Stimulated activated CD8-positive, alpha-beta memory T cell treated with anti-CD3 and anti-CD28 coated beads, Interleukin-15, amount 100 ng/mL, for 24 hours (primary cell): ENCODE measurements around the gene RNF19B.
"Not testable (repeated sequence)": the region's sequence is repeated elsewhere in the genome, so short reads cannot be mapped to it uniquely, and the experiment has no call there.

Source experiments
- DNase-seq: peaks from one replicate; pipeline ENCODE4 v3.0.0-alpha.2; 2020; ENCODE audit warnings: low read depth

Gene RNF19B

DNA sequence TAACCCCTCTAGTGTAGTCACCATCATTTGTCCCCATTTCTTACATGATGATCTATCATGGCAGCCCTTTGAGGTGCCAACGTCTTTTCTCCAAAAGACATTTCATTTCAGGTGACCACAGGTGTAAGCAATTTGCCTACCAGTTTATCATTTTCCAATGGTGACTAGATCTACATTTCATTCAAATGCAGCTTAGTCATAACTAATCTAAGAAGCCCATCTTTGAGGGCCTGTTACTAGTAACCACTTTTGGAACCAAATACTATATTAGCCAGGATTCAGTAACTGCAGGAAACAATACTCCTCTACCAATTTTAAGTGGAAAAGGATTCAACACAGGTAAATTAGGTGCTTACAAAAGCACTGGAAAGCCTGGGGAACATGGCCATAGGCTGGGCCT is 32.8 kb downstream of the RNF19B start:
- no peak for DNase-seq

DNA sequence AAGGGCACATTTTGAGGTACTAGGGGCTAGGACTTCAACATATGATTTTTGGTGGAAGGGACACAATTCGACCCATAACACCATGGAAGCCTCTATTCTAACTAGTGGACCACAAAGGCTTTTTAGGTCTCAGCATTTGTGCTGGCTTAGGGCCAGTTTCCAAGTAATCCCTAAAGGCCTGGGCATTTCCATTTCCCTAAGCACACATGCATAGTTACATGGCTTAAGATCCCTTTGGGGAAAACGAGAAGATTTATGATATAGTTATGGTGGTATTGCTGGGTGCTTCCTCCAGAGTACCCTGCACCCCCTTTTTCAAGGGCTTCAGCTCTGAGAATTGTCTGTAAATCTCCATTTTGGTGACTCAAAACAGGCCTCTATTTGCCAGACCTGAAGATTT is 35.2 kb downstream of the RNF19B start:
- DNase-seq = no peak

DNA sequence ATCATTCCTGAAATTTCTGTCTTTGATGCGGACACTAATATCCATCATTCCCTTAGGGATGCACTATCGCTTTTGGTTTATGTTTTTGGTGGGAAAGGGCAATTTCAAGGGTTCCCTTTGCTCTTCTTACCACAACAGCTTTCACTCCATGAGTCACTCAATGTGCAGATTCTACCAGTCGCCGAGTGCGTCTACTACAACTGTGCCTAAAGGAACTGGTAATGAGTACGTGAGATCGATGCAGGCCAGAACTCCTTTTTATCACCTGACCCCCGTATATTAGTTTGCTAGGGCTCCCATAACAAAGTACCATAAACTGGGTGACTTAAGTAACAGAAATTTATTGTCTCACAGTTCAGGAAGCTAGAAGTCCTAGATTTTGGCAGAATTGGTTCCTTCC is 35.9 kb downstream of the RNF19B start:
- DNase-seq = no peak

DNA sequence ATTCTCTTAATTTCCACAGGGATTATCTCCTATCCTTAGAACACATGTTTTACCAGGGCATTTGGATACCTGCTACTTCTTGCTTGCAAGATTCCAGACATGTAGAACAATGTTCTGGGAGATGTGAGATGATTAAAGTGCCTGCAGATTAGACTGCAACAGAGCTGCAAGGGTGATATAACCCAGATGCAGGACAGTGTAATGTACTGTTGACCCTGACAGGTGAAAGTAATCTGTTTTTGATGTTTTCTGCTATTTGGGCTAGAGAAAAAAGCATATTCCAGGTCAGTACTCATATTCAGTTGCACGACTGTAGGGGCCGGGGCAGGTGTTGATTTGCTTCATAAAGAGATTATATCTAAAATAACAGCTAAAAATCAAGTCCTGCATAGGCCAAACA is 36.3 kb downstream of the RNF19B start:
- DNase-seq = no peak

DNA sequence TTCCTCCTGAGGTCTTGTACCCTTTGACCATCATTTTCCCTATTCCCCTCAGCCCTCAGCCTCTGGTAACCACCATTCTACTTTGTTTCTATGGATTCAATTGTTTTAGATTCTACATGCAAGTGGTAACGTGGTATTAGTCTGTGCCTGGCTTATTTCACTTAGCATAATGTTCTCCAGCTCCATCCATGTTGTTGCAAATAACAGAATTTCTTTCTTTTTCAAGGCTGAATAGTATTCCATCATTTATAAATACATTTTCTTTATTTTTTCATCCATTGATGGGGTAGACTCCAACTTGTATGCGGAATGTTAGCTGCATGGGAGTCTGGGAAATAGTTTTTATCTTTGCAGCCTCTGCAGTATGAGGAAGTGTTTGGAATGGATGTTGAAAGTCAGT is 37.2 kb downstream of the RNF19B start:
- no peak for DNase-seq

DNA sequence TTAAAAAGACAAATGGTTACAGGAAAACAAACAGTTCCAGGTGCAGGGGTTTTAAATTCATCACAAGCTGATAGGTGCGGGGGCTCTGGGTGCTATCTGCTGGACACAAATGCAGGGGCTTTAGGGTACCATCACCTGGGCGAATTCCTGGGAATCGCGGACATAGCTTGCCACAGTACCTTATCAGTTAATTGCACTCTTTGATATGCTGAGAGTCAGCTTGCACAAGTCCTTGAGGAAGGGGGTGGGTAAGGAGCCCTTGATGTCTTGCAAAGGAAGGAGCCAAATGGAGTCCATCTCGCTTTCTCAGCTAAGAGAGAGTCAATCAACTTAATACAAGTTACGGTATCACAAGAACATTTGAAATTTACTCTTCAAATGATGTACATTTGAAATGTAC is 38.0 kb downstream of the RNF19B start:
- DNase-seq = no peak

DNA sequence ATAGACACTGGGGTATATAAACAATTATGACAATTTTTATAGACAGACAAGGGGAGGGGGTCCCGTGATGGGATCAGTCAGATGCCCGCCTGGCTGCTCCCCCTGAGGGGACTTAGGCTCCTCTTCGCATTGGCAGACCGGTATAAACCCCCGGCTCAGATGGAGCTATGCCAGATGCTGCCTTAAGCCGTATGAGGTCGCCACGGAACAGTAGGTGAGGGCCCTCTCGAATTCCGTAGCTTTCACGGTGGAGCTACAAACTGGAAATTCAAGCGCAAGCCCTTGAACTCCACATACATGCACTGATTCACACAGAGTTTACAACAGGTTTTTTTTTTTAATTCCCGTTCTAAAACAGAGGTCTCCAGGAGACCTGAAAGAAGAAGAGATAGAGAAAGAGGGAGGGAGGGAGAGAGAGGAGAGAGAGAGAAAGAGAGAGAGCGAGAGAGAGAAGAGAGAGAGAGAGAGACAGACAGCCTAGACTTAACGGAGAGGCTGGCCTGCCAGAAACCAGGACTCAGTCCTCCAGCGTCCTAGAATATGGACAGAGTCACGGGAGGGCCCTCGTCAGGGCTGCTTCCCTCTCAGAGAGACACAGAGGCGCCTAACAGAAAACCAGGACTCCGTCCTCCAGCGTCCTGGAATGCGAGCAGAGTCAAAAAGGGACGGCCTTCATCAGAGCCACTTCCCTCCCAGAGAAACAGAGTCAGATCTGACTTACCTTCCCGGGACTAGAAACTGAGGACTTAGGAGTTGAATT is 39.0 kb downstream of the RNF19B start:
- no peak for DNase-seq

DNA sequence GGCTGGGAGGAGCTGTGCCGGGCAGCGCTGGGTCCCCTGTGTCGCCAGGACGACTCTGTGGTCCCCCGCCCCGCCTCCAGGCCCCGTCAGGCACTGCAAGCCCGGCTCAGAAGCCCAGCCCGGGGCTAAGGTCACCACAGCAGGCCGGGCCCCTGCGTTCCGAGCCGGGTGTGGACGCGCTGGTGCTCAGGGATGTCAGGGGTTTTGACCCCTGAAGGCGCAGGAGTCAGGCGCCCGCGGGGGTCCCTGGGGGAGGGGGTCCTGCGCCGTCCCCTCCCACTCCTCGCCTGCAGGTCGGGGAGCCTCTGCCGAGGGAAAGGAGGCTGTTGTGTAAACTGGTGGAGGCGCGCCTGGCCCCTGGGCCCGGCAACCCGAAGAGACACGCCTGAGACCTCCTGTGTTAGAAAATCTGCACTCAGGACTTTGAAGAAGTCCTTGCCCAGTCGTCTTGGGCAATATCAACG is 39.7 kb downstream of the RNF19B start:
- no peak for DNase-seq

DNA sequence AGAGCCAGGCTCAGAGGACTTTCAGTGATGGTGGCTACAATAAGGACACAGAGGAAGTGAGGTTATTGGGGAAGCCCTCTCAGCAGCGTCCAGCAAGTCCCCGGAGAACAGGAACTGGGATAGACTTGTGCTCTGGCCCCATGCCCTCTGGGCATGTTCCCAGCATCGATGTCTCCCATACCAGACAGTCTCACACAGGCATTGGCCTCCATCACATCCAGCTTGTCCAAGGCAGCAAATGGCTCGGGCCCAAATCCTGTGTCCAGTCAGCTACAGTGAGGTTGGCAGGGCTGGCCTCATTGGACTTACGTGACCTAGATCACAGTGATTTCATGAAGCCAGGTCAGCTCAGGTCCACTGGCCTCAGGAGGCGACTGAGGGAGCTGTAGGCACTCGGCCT is 43.8 kb downstream of the RNF19B start:
- DNase-seq = no peak

DNA sequence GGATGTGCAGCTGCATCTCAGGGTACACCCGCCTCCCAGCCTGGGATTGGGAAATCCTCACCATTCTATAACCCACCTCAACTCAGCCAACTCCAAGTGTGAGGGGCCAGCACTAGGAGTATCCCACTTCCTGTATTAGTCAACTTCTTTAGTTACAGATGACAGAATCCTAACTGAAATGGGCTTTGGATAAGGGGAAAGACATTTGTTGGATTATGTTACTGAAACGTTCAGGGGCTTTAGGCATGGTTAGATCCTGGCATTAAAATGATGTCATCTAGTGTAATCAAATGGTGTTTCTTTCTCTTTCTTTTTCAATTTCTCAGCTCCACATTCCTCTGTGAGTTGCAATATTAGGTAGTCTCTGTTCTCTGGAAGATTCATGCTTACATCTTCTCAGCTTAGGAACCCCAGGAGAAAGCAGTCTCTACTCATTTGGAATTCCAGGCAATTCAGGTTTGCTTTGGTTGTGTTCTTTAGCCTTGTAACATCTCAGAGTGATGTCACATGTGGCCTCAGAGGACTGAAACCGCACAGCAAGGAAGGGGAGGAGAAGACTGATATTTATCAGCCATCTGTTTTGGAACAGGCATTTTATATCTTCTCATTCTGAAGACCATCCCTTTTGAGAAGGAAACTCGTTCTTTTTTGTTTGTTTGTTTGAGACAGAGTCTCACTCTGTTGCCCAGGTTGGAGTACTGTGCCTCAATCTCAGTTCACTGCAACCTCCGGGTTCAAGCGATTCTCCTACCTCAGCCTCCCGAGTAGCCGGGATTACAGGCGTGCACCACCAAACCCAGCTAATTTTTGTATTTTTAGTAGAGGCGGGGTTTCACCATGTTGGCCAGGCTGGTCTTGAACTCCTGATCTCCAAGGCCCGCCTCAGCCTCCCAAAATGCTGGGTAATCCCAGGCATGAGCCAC is 44.5 kb downstream of the RNF19B start:
- no peak for DNase-seq

DNA sequence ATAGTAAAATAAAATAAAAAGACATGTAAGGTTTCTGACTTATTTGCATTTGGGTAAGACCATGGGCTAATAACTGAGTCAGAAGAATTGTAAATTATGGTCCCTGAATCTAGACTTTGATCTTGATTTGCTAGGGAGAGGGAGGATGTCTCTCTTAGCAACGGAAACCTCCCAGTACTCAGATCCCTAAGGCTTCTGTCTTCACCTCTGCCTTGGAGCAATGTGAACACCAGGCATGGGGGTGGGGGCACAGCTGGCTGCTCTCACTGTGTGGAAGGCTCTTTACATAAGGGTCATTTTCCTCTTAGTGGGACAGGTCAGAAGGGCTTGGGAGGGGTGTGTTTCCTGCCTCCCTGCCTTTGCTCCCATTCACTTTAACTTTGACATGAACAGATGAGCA is 46.4 kb downstream of the RNF19B start:
- DNase-seq = no peak

DNA sequence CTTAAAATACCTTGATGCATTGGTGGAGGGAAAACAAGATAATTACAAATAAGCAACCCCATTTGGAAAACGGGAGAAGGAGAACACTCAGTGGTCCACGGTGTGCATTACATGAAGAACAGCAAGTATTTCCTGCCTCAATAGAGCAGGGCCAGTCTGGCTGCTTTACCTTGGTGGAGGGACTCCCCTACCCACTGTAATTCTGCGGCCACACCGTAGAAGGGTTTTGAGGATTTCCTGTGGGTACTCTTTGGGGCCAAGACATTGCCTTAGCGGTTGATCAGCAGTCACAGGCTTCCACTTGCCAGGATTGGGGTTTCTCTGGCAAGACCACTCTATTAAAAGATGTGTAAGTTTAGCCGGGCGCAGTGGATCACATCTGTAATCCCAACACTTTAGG is 47.1 kb downstream of the RNF19B start:
- no peak for DNase-seq

DNA sequence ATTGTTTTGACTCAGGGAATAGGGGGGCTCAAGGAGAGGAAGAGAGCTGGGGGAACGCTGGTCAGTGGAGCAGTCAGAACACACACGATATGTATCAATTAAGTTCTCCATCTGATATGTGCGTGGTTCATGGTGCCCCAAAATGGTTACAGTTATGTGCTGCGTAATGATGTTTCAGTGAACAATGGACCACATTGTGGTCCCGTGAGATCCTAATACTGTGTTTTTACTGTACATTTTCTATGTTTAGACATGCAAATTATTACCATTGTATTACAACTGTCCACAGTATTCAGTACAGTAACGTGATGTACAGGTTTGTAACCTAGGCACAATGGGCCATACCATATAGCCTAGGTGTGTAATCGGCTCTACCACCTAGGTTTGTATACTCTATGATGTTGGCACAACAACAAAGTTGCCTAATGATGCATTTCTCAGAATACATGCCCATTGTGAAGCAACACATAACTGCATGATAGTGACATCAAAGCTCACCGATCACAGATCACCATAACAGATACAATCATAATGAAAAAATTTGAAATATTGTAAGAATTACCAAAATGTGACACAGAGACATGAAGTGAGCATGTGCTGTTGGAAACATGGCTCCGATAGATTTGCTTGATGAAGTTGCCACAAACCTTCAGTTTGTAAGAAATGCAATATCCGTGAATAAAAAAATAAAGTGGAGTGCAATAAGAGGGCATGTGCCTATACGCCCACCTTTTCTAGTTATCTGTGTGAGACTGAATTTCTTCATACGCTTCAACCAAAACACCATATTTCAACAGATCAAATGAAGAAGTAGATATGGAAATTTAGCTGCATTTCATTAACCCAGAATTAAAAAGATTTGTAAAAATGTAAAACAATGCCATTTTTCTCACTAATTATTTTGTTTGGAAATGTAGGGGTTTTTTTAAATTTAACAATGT is 48.6 kb downstream of the RNF19B start:
- no peak for DNase-seq

DNA sequence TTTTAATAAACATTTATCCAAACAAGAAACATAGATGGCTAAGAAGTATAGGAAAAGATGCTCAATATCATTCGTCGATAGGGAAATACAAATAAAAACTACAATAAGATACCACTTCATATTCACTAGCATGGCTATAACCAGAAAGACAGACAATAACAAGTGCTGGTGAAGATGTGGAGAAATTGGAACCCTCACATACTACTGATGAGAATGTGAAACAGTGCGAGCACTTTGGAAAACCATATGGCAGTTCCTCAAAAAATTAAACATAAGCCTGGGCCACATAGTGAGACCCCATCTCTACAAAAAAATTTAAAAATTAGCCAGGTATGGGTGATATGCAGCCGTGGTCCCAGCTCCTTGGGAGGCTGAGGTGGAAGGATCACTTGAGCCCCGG is 54.3 kb downstream of the RNF19B start:
- no peak for DNase-seq

DNA sequence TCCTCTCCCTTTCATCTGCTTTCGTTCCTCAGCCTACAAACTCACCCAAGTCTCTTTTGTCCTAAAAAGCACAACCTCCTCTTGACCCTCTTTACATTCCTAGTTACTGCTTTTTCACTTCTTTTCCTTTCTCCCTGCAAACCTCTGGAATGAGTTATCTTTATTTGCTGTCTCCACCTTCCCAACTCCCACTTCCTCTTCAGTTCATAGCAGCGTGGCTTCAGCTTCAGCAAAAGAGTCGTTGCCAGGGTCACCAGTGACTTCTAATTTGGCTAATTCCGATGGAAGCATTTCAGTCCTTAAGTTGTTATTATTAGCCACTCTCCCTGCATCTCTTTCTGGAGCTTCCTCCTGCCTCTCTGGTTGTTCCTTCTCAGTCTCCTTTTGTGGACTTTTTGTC is 57.2 kb downstream of the RNF19B start:
- no peak for DNase-seq

DNA sequence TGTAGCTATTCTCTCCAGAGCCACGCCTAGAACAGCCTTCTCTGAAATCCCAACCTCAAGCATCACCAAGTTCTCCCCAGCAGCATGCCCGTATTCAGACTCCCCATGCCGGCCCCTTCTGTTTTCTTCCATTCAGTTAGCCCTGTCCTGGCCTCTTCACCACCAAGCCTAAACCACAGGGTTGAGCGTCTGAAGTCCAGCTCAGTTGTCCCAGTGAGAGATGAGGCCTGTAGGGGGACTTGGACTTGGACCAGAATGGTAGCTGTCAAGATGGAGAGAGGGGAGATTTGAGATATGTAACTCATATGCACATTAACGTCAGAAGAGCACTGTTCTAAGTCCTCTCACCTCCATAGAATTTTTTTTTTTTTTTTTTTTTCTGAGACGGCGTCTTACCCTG is 58.0 kb downstream of the RNF19B start:
- DNase-seq = no peak

DNA sequence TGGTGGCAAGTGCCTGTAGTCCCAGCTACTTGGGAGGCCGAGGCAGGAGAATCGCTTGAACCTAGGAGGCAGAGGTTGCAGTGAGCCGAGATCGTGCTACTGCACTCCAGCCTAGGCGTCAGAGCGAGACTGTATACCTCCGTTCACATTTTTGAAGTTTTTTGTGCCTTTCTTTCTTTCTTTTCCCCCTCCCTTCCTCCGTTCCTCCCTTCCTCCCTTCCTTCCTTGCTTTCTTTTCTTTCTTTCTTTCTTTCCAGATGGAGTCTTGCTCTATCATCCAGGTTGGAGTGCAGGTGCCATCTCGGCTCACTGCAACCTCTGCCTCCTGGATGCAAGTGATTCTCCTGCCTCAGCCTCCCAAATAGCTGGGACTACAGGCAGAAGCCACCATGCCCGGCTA is 59.0 kb downstream of the RNF19B start:
- not testable (repeated sequence) for DNase-seq

DNA sequence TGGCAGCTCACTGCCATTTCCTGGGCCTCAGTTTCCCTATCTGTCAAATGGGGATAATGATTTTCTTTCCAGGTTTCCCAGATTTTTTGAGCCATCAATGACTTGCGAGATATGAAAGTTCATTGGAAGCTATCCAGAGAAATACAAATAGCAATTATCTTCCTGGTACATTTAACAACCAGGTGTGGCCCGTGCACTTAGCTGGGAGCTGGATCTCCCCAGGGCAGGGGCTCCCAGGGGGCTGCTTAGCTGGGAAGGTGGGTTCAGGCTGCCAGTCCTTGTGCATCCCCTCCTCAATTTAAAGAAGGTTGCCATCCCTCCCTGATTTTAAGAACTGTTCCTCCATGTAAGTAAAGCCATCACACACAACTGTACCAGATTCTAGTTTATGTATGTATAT is 59.8 kb downstream of the RNF19B start:
- DNase-seq = no peak

DNA sequence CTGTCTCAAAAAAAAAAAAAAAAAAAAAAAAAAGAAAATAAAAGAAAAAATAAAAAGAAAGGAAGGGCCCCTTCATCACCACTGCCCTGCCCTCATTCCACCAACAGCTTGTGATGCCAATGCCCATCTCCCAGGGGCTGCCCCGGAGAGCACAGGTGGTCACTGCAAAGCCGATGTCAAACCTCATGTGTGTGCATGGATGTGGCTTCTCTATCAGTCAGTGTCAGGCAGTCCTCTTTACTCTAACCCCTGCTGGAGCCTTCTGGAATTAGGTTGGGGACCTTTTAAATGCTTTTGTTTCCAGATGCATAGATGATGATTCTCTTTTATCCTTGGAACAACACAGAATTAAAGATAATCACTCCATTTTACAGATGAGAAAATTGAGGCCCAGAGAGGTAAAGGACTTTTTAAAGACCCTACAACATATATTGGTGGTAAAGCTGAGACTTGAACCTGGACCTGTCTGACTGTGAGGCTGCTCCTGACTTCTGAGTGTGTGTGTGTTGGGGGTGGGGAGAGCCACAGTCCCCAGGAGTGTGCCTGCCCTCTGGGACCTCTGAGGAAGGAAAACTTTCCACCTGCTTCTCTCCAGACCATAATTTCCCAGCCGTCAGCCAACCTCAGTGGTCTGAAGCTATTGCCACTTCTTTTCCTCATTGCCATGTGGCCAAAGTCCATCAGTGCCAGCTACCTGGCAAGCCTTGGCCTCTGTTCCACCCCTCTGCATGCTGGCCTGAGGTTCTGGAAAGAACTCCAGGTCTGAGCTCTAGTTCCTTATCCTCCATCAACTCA is 60.4 kb downstream of the RNF19B start:
- DNase-seq = no peak

DNA sequence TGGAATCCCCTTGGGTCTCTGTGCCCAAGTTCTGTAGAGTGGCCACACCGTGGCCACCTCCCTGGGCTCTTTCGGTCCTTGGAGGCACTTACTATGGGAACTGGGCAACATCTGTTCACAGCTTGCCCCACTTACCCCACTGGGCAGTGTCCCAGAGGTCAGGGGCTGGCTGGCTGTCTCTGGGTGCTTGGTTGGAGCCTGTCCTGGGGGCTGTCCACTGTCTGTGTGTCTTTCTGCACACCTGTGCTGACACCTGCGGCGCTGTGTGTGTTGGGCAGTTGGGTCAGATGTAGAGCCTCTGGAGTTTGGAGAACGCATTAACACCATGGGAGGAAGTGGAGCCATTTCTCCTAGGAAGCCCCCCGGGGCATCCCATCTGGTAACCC is 62.1 kb downstream of the RNF19B start:
- no peak for DNase-seq

DNA sequence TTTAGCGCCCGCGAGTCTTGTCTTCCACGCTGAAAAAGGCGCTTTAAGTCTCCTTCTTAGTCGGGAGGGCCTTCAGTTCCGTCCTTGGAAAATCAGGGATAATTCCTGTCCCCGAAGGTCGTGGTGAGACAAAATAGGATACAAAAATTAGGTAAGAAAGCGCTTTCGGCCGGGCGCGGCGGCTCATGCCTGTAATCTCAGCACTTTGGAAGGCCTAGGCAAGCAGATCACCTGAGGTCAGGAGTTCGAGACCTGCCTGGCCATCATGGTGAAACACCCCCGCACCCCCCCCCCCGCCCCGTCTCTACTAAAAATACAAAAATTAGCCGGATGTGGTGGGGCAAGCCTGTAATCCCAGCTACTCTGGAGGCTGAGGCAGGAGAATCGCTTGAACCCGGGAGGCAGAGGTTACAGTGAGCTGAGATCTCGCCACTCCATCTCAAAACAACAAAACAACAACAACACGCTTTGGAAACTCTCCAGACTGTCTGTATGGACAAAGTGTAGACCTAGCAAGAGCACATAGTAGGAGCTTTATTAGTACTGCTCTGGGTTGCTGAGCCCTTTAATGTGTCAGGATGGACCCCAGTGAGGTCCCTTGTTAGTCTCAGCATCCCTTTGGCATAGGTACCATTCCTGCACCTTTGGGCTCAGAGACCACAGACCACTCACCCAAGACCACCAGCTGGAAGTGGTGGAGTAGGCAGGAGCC is 62.6 kb downstream of the RNF19B start:
- DNase-seq = no peak
